ENCODE results near the gene LAIR2. TPM values are rescaled to one million over a fixed set of nuclear protein-coding genes. Genes with fewer than 3 reads are reported as not detected.

Gene LAIR2
- total and polyA plus RNA-seq, 4 donors, result 1.7 TPM; not detected in 3

- peaks cover 0 to 50% (median 13%) of the 10 kb centered on the region in 5 donors for H3K4me1 ChIP-seq (ENCODE audit: control insufficient read depth in 5 of 5, insufficient read depth in 5 of 5, low read length in 5 of 5)
These were observed 39.7 kb upstream of the LAIR2 start for GRCh38 chr19:54462655-54463530.

GRCh38 chr19:54463531-54464043 is 39.0 kb upstream of the LAIR2 start, which contains the start of gene LENG9:
Gene LENG9 (minus strand): TSS chr19:54463778. CDS start chr19:54463526, 252 bp downstream.
- DNase-seq, result peak; percentile 98 to 99 (median 98)
- H3K4me1 ChIP-seq (ENCODE audit: control insufficient read depth in 5 of 5, insufficient read depth in 5 of 5, low read length in 5 of 5), result peaks cover 0 to 50% (median 13%) of the 10 kb centered on the region in 5 donors

More at GRCh38 chr19:54462655-54463530, 39.7 kb upstream of the LAIR2 start:
- DNase-seq, result peak; percentile 71 to 81 (median 73)
- peak overlapping the region; percentile 94 to 98 for H3K27ac ChIP-seq (ENCODE audit: low read depth in 1 of 2, low read length in 1 of 2)
- peak overlapping the region; percentile 63 for H3K4me3 ChIP-seq
- 6 to 12% methylated on average over 62 to 91 of the region's 91 CpGs for WGBS, 2 donors
- peak overlapping the region in 1 of 2 donors; percentile 42 for H3K9ac ChIP-seq (ENCODE audit: insufficient read depth in 1 of 2, low read length in 2 of 2)
- TF ChIP-seq CTCF (IDR thresholded peaks at IDR 0.05; ENCODE audit: control extremely low read depth, extremely low read depth), result no peak
- ATAC-seq (ENCODE audit: insufficient read depth, low FRiP score), result peak; percentile 12
- H3K9me3 ChIP-seq (ENCODE audit: control insufficient read depth in 4 of 4, insufficient read depth in 3 of 4, low read length in 3 of 4), result no peaks in the 10 kb centered on the region
- no peaks in the 10 kb centered on the region for H3K27me3 ChIP-seq (ENCODE audit: control insufficient read depth in 3 of 3, insufficient read depth in 3 of 3, low read length in 2 of 3)
- peaks cover 7 to 42% (median 22%) of the 10 kb centered on the region in 4 donors for H3K36me3 ChIP-seq (ENCODE audit: control insufficient read depth in 4 of 4, insufficient read depth in 4 of 4, low read length in 4 of 4)

GRCh38 chr19:54464044-54464629 is 38.5 kb upstream of the LAIR2 start:
- DNase-seq, result peak; percentile 89 to 93 (median 92)
- H3K27me3 ChIP-seq (ENCODE audit: control insufficient read depth in 3 of 3, insufficient read depth in 3 of 3, low read length in 2 of 3), result no peaks in the 10 kb centered on the region
- H3K4me1 ChIP-seq (ENCODE audit: control insufficient read depth in 5 of 5, insufficient read depth in 5 of 5, low read length in 5 of 5), result peaks cover 0 to 47% (median 13%) of the 10 kb centered on the region in 5 donors
- H3K4me3 ChIP-seq, result peak overlapping the region; percentile 40
- peak overlapping the region; percentile 76 to 83 for H3K27ac ChIP-seq (ENCODE audit: low read depth in 1 of 2, low read length in 1 of 2)
- H3K36me3 ChIP-seq (ENCODE audit: control insufficient read depth in 4 of 4, insufficient read depth in 4 of 4, low read length in 4 of 4), result peaks cover 7 to 29% (median 10%) of the 10 kb centered on the region in 4 donors
- H3K9me3 ChIP-seq (ENCODE audit: control insufficient read depth in 4 of 4, insufficient read depth in 3 of 4, low read length in 3 of 4), result no peaks in the 10 kb centered on the region
- peak; percentile 55 for ATAC-seq (ENCODE audit: insufficient read depth, low FRiP score)
- WGBS, 2 donors, result 0 to 1% methylated on average over 26 of the region's 26 CpGs
- TF ChIP-seq CTCF (IDR thresholded peaks at IDR 0.05; ENCODE audit: control extremely low read depth, extremely low read depth), result no peak
- H3K9ac ChIP-seq (ENCODE audit: insufficient read depth in 1 of 2, low read length in 2 of 2), result no peak overlapping the region

More at GRCh38 chr19:54463531-54464043, 39.0 kb upstream of the LAIR2 start, which contains the start of gene LENG9:
- H3K36me3 ChIP-seq (ENCODE audit: control insufficient read depth in 4 of 4, insufficient read depth in 4 of 4, low read length in 4 of 4), result peaks cover 7 to 35% (median 15%) of the 10 kb centered on the region in 4 donors
- whole genome bisulfite sequencing, 2 donors, result 0% methylated on average over 34 to 41 of the region's 41 CpGs
- peak within 1 kb of the TSS; percentile 63 for H3K4me3 ChIP-seq
- peak; percentile 76 for ATAC-seq (ENCODE audit: insufficient read depth, low FRiP score)
- H3K27me3 ChIP-seq (ENCODE audit: control insufficient read depth in 3 of 3, insufficient read depth in 3 of 3, low read length in 2 of 3), result no peaks in the 10 kb centered on the region
- H3K9me3 ChIP-seq (ENCODE audit: control insufficient read depth in 4 of 4, insufficient read depth in 3 of 4, low read length in 3 of 4), result no peaks in the 10 kb centered on the region
- TF ChIP-seq CTCF (IDR thresholded peaks at IDR 0.05; ENCODE audit: control extremely low read depth, extremely low read depth), result no peak
- H3K27ac ChIP-seq (ENCODE audit: low read depth in 1 of 2, low read length in 1 of 2), result peak within 1 kb of the TSS; percentile 94 to 98
- peak within 1 kb of the TSS in 1 of 2 donors; percentile 42 for H3K9ac ChIP-seq (ENCODE audit: insufficient read depth in 1 of 2, low read length in 2 of 2)

All from lung (tissue), 12 donors.